Measurements from ENCODE around the gene PTX4. TPM values are rescaled to one million over a fixed set of nuclear protein-coding genes. Genes with fewer than 3 reads are reported as not detected.
A peak's percentile ranks its signal among the peaks of the same experiment; 100 is the strongest.

Gene PTX4
- total RNA-seq, 6 experiments from 2014 or later: not detected

DNA sequence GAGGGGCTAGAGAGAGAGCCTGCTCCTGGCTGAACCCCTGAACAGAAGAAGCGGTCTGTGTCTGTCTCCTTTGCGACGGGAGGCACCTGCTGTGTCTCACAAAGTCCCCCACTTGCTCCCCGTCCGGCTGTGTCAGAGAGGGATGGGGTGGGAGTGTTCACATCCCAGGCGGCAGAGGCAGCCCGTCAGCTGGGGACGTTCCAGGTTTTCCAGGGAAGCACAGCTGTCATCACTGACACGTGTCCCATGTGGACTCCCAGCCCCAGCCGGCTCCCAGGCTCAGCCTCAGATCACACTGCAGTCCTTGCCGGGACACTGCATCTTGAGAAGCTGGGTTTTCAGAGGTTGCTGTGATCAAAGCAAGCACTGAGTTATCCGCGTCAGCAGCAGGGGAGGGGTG, 6.0 kb upstream of the PTX4 start:
- no peak overlapping the region for H3K4me3 ChIP-seq
- peaks cover 0 to 21% (median 0%) of the 10 kb centered on the region in 4 donors for H3K36me3 ChIP-seq
- intact Hi-C loops (cut with DNase I): no loop called here
- no peak for ATAC-seq
- WGBS (ENCODE audit: insufficient coverage, low coverage, low lambda C conversion rate, missing lambda C conversion rate): 63% methylated on average over 2 of the region's 13 CpGs
- H3K27ac ChIP-seq: no peak overlapping the region
- H3K4me1 ChIP-seq: peaks cover 0 to 14% (median 5%) of the 10 kb centered on the region in 4 donors
- H3K9me3 ChIP-seq: no peaks in the 10 kb centered on the region
- no peaks in the 10 kb centered on the region for H3K27me3 ChIP-seq
- TF ChIP-seq POLR2A (IDR thresholded peaks at IDR 0.05): no peak
- TF ChIP-seq, protein P1, sequence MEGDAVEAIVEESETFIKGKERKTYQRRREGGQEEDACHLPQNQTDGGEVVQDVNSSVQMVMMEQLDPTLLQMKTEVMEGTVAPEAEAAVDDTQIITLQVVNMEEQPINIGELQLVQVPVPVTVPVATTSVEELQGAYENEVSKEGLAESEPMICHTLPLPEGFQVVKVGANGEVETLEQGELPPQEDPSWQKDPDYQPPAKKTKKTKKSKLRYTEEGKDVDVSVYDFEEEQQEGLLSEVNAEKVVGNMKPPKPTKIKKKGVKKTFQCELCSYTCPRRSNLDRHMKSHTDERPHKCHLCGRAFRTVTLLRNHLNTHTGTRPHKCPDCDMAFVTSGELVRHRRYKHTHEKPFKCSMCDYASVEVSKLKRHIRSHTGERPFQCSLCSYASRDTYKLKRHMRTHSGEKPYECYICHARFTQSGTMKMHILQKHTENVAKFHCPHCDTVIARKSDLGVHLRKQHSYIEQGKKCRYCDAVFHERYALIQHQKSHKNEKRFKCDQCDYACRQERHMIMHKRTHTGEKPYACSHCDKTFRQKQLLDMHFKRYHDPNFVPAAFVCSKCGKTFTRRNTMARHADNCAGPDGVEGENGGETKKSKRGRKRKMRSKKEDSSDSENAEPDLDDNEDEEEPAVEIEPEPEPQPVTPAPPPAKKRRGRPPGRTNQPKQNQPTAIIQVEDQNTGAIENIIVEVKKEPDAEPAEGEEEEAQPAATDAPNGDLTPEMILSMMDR (IDR thresholded peaks at IDR 0.05): no peak
- DNase-seq: no peak

DNA sequence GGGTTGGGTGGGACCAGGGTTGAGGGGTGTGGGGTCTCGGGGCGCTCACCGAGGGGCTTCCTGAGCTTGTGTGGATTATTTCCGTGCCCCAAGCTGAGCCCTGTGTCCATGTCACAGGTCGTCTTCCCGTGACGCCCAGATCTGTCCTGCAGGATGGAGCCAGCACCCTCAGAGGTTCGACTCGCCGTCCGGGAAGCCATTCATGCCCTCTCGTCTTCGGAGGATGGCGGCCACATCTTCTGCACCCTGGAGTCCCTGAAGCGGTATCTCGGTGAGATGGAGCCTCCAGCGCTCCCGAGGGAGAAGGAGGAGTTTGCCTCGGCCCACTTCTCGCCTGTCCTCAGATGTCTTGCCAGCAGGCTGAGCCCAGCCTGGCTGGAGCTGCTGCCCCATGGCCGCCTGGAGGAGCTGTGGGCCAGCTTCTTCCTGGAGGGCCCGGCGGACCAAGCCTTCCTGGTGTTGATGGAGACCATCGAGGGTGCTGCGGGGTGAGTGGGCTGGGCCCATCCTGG, 5.4 kb upstream of the PTX4 start:
- WGBS (ENCODE audit: insufficient coverage, low coverage, low lambda C conversion rate, missing lambda C conversion rate): 10% methylated on average over 2 of the region's 25 CpGs
- Histone ChIP-seq H3K9me3 (no peaks in the 10 kb centered on the region), H3K27ac (no peak overlapping the region), H3K27me3 (no peaks in the 10 kb centered on the region), H3K36me3 (peaks cover 0 to 16% (median 0%) of the 10 kb centered on the region in 4 donors), H3K4me3 (peak overlapping the region; percentile 67 to 82 (median 72)), H3K4me1 (peaks cover 0 to 14% (median 5%) of the 10 kb centered on the region in 4 donors)
- DNase-seq: peak in 1 of 3 donors; percentile 61
- peak; percentile 8 to 33 (median 20) for ATAC-seq
- intact Hi-C loops (cut with DNase I): no loop called here
- no peak for TF ChIP-seq POLR2A (IDR thresholded peaks at IDR 0.05)
- TF ChIP-seq, protein P1 (IDR thresholded peaks at IDR 0.05): peak; percentile 19 to 33 (median 26)

DNA sequence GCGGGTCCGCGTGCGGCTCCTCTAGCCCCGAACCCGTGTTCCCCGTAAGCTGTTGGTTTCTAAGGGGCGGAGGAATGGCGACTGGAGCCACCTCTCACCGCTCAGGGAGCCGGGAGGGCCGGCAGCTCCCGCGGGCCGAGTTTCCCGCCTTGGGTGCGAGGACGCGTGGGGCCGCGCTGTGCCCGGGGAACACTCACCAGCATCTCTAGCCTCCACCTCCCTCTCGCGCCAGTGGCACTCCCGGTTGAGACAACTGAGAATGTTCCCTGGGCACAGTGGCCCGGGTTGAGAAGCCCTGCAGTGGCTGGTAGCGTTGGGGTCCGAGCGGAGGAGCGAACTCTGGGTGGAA, 5.0 kb upstream of the PTX4 start:
- peaks cover 0 to 13% (median 0%) of the 10 kb centered on the region in 4 donors for H3K36me3 ChIP-seq
- peak overlapping the region; percentile 67 to 82 (median 72) for H3K4me3 ChIP-seq
- H3K9me3 ChIP-seq: no peaks in the 10 kb centered on the region
- ATAC-seq (peak; percentile 4 to 26 (median 10)), DNase-seq (peak in 1 of 3 donors; percentile 48)
- peaks cover 0 to 14% (median 5%) of the 10 kb centered on the region in 4 donors for H3K4me1 ChIP-seq
- TF ChIP-seq, protein P1 (IDR thresholded peaks at IDR 0.05): no peak
- no peak for TF ChIP-seq POLR2A (IDR thresholded peaks at IDR 0.05)
- H3K27ac ChIP-seq: peak overlapping the region; percentile 49 to 90 (median 73)
- no peaks in the 10 kb centered on the region for H3K27me3 ChIP-seq
- no CpG with 5 or more reads among the region's 30 CpGs for WGBS (ENCODE audit: insufficient coverage, low coverage, low lambda C conversion rate, missing lambda C conversion rate)
- intact Hi-C loops (cut with DNase I): no loop called here

DNA sequence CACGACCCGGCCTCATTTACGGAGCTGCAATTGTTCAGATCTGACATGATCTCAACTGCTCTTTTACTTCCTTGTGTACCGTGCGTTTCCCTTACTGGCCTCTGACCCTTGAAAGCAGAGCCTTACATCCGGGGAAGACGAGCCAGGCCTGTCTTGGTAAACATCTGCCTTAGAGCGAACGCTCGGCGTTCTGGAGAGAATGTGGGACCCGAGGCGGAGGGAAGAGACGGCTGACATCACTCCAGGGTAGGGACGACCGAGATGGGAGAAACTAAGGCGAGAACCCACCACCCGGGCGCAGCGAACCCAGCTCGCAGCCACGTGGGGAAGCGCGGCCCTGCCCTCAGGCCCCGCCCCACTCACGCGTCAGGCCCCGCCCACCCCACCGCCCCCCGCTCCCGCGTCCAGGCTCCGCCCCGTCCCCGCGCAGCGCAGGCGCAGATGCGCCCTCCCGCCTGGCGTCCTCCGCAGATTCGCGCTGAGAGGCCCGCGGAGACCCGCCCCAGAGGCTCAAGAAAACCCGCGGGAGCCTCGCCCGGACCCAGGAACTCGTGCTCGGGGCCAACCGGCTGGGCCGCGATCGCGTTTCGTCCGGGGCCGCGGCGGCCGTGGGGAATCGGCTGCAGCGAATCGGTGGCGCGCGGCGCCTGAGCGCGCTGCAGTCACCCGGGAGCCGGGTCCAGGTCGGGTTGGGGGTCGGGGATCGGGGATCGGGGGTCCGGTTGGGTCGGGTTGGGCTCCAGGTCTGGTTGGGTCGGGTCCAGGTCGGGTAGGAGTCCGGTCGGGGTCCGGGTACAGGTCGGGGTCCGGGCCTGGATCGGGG, 4.4 kb upstream of the PTX4 start, which contains the start of gene TELO2:
TSS of gene TELO2 (plus strand) at position 438 of the 823 bp plus-strand sequence. CDS start 922 bp downstream, outside the sequence.
- ATAC-seq (peak; percentile 91 to 98 (median 94)), DNase-seq (peak; percentile 85 to 88 (median 87))
- peak within 1 kb of the TSS; percentile 49 to 90 (median 73) for H3K27ac ChIP-seq
- WGBS (ENCODE audit: insufficient coverage, low coverage, low lambda C conversion rate, missing lambda C conversion rate): 2% methylated on average over 55 of the region's 89 CpGs
- no peaks in the 10 kb centered on the region for H3K9me3 ChIP-seq
- peaks cover 0 to 13% (median 0%) of the 10 kb centered on the region in 4 donors for H3K36me3 ChIP-seq
- H3K4me3 ChIP-seq: peak within 1 kb of the TSS; percentile 67 to 82 (median 72)
- peaks cover 0 to 14% (median 5%) of the 10 kb centered on the region in 4 donors for H3K4me1 ChIP-seq
- no peak for TF ChIP-seq POLR2A (IDR thresholded peaks at IDR 0.05)
- TF ChIP-seq, protein P1 (IDR thresholded peaks at IDR 0.05): no peak
- intact Hi-C loops (cut with DNase I): no loop called here
- H3K27me3 ChIP-seq: no peaks in the 10 kb centered on the region

All from right lobe of liver (tissue), 6 donors.